Neural cell (in vitro differentiated cells): ENCODE data around the gene SLC44A5. TPM values are rescaled to one million over a fixed set of nuclear protein-coding genes. Genes with fewer than 3 reads are reported as not detected.

Experiments used
- H2AFZ ChIP-seq: fragments of 200-600, 300-800 bp; sonication (generic), shearing (Covaris generic); 2 replicates; pipeline ENCODE4 v1.6.0; 2014; ENCODE audit warnings: low read depth, mild to moderate bottlenecking, antibody characterized with exemption, low read length, moderate library complexity
- H3F3A ChIP-seq: fragments of 200-600 bp; shearing (Covaris generic); 2 replicates; pipeline ENCODE4 v1.6.1; 2016; ENCODE audit warnings: mild to moderate bottlenecking, moderate library complexity, mixed read lengths, antibody characterized with exemption, low read length; ENCODE audit not compliant: insufficient read depth, poor library complexity, severe bottlenecking
- H3K27ac ChIP-seq: fragments of 200-600, 300-800 bp; sonication (generic), shearing (Covaris generic); 2 replicates; pipeline ENCODE4 v1.5.1; 2014; ENCODE audit warnings: mild to moderate bottlenecking, low read length, moderate library complexity
- H3K27me3 ChIP-seq: fragments of 300-800, 200-600 bp; sonication (generic), shearing (Covaris generic); 2 replicates; pipeline ENCODE4 v1.6.0; 2014; ENCODE audit warnings: mild to moderate bottlenecking, low read depth, low read length, moderate library complexity; ENCODE audit not compliant: insufficient read depth
- H3K36me3 ChIP-seq: fragments of 300-800, 200-600 bp; sonication (generic), shearing (Covaris generic); 2 replicates; pipeline ENCODE4 v1.5.1; 2014; ENCODE audit warnings: mild to moderate bottlenecking, antibody characterized with exemption, low read length, moderate library complexity; ENCODE audit not compliant: insufficient read depth
- H3K4me2 ChIP-seq: fragments of 300-800, 200-600 bp; sonication (generic), shearing (Covaris generic); 2 replicates; pipeline ENCODE4 v1.6.0; 2014; ENCODE audit warnings: mild to moderate bottlenecking, low read length
- H3K4me3 ChIP-seq: fragments of 300-800, 200-600 bp; sonication (generic), shearing (Covaris generic); 2 replicates; pipeline ENCODE4 v1.5.1; 2014; ENCODE audit warnings: mild to moderate bottlenecking, low read length, moderate library complexity
- H3K79me2 ChIP-seq: fragments of 200-600 bp; shearing (Covaris generic); replicated peaks from 2 replicates; pipeline ENCODE4 v1.6.0; 2014; ENCODE audit warnings: mild to moderate bottlenecking, low read length, moderate library complexity; ENCODE audit not compliant: insufficient read depth
- H3K9ac ChIP-seq: fragments of 300-800, 200-600 bp; sonication (generic), shearing (Covaris generic); 2 replicates; pipeline ENCODE4 v1.6.1; 2016; ENCODE audit warnings: mild to moderate bottlenecking, low read length, mixed read lengths
- H3K9me2 ChIP-seq: fragments of 200-600 bp; shearing (Covaris generic); 2 replicates; pipeline ENCODE4 v1.6.1; 2016; ENCODE audit warnings: mild to moderate bottlenecking, low read length, mixed read lengths; ENCODE audit not compliant: insufficient read depth
- H3K9me3 ChIP-seq: fragments of 200-600, 300-800 bp; sonication (generic), shearing (Covaris generic); 2 replicates; pipeline ENCODE4 v1.6.1; 2016; ENCODE audit warnings: mild to moderate bottlenecking, mixed run types, low read length, moderate library complexity, mixed read lengths
- H4K20me1 ChIP-seq: fragments of 200-600 bp; shearing (Covaris generic); 2 replicates; pipeline ENCODE4 v1.6.1; 2016; ENCODE audit warnings: mild to moderate bottlenecking, mixed run types; ENCODE audit not compliant: insufficient read depth
- EP300 ChIP-seq: fragments of 450-650 bp; conservative IDR thresholded peaks from 2 replicates; pipeline ENCODE4 v1.6.1; 2014; ENCODE audit warnings: antibody characterized with exemption, mild to moderate bottlenecking, moderate library complexity; ENCODE audit not compliant: poor library complexity, severe bottlenecking
- EZH2 ChIP-seq: fragments of 200-600, 300-800 bp; shearing (Covaris generic), sonication (generic); IDR thresholded peaks from 2 replicates; pipeline ENCODE4 v1.6.1; 2014; ENCODE audit warnings: antibody characterized with exemption, low read length, borderline replicate concordance, mild to moderate bottlenecking; ENCODE audit not compliant: insufficient read depth, poor library complexity, severe bottlenecking
- MXI1 ChIP-seq: fragments of 450-650 bp; conservative IDR thresholded peaks from 2 replicates; pipeline ENCODE4 v1.6.1; 2014; ENCODE audit warnings: antibody characterized with exemption, mild to moderate bottlenecking; ENCODE audit not compliant: poor library complexity, severe bottlenecking
- POLR2AphosphoS5 ChIP-seq: IDR thresholded peaks from 2 replicates; pipeline ENCODE4 v1.6.1; 2012
- RAD21 ChIP-seq: fragments of 450-650 bp; conservative IDR thresholded peaks from 2 replicates; pipeline ENCODE4 v1.6.1; 2014; ENCODE audit warnings: antibody characterized with exemption, mild to moderate bottlenecking, moderate library complexity
- SMC3 ChIP-seq: fragments of 450-650 bp; conservative IDR thresholded peaks from 2 replicates; pipeline ENCODE4 v1.6.1; 2014; ENCODE audit warnings: antibody characterized with exemption, mild to moderate bottlenecking, moderate library complexity; ENCODE audit not compliant: poor library complexity
- TAF1 ChIP-seq: IDR thresholded peaks from 2 replicates; pipeline ENCODE4 v1.6.1; 2012; ENCODE audit warnings: low read depth
- polyA plus RNA-seq: library from polyadenylated mRNA; depleted of rRNA; stranded (reverse); fragments of >200 nt; gene quantifications from 2 replicates; pipeline ENCODE4 v1.2.3, GENCODE V29; 2014
- TF ChIP-seq, protein P1 (sequence below): IDR thresholded peaks from 2 replicates; pipeline ENCODE4 v1.6.1; 2012; ENCODE audit warnings: borderline replicate concordance
- TF ChIP-seq, protein P2 (sequence below): fragments of 450-650 bp; IDR thresholded peaks from 2 replicates; pipeline ENCODE4 v1.5.1; 2014; ENCODE audit warnings: antibody characterized with exemption, mild to moderate bottlenecking, moderate library complexity; ENCODE audit not compliant: poor library complexity, severe bottlenecking

SLC44A5 gene
- polyA plus RNA-seq, 1 donor from 2014 or later = 53.0 TPM

DNA sequence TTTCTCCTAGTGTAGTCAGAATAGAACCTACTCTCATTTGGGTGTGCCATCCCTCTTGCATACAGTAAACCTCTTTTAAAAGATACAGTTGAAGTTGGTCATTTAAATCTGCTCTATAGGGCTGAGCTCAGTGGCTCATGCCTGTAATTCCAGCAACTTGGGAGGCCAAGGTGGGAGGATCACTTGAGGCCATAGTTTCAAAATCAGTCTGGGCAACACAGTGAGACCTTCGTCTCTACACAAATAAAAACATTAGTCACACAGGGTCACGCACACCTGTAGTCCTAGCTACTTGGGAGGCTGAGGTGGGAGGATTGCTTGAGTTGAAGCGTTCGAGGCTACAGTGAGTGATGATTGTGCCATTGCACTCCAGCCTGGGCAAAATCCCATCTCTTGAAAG, 292.9 kb downstream of the SLC44A5 start:
- Histone ChIP-seq H4K20me1 (no peaks in the 10 kb centered on the region), H3K36me3 (no peaks in the 10 kb centered on the region), H3K4me2 (no peak overlapping the region), H3K79me2 (no peaks in the 10 kb centered on the region), H3K9ac (no peak overlapping the region), H3K27ac (no peak overlapping the region), H3K9me3 (no peaks in the 10 kb centered on the region), H3K27me3 (no peaks in the 10 kb centered on the region), H2AFZ (no peak overlapping the region), H3F3A (no peaks in the 10 kb centered on the region), H3K4me3 (no peak overlapping the region), H3K9me2 (no peaks in the 10 kb centered on the region)
- TF ChIP-seq RAD21 = no peak
- TF ChIP-seq EZH2 = no peak

DNA sequence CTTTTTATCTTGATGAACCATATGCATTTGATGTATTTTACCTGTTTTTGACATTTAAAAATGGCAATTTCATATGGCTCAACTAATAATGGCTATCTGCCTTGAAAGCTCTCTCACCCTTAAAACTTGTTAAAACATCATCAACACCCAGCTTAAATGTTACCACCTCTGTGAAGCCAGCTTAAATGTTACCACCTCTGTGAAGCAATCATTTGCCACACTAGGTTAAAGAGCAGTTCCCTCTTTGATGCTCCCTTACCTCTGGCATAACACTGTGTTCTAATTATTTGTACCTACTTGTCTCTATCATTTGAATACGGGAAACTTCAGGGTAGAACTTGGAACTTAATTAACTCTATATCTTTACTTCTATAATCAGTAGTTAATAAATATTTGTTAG, 294.7 kb downstream of the SLC44A5 start:
- no peaks in the 10 kb centered on the region for H3K36me3 ChIP-seq
- H2AFZ ChIP-seq = no peak overlapping the region
- no peak overlapping the region for H3K9ac ChIP-seq
- no peaks in the 10 kb centered on the region for H3F3A ChIP-seq
- H3K9me3 ChIP-seq = no peaks in the 10 kb centered on the region
- no peak overlapping the region for H3K4me2 ChIP-seq
- no peaks in the 10 kb centered on the region for H3K9me2 ChIP-seq
- H3K79me2 ChIP-seq = no peaks in the 10 kb centered on the region
- no peak overlapping the region for H3K27ac ChIP-seq
- no peak for TF ChIP-seq POLR2AphosphoS5
- TF ChIP-seq, protein P1, sequence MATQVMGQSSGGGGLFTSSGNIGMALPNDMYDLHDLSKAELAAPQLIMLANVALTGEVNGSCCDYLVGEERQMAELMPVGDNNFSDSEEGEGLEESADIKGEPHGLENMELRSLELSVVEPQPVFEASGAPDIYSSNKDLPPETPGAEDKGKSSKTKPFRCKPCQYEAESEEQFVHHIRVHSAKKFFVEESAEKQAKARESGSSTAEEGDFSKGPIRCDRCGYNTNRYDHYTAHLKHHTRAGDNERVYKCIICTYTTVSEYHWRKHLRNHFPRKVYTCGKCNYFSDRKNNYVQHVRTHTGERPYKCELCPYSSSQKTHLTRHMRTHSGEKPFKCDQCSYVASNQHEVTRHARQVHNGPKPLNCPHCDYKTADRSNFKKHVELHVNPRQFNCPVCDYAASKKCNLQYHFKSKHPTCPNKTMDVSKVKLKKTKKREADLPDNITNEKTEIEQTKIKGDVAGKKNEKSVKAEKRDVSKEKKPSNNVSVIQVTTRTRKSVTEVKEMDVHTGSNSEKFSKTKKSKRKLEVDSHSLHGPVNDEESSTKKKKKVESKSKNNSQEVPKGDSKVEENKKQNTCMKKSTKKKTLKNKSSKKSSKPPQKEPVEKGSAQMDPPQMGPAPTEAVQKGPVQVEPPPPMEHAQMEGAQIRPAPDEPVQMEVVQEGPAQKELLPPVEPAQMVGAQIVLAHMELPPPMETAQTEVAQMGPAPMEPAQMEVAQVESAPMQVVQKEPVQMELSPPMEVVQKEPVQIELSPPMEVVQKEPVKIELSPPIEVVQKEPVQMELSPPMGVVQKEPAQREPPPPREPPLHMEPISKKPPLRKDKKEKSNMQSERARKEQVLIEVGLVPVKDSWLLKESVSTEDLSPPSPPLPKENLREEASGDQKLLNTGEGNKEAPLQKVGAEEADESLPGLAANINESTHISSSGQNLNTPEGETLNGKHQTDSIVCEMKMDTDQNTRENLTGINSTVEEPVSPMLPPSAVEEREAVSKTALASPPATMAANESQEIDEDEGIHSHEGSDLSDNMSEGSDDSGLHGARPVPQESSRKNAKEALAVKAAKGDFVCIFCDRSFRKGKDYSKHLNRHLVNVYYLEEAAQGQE = no peak
- TF ChIP-seq TAF1 = no peak
- no peak for TF ChIP-seq EP300
- TF ChIP-seq, protein P2, sequence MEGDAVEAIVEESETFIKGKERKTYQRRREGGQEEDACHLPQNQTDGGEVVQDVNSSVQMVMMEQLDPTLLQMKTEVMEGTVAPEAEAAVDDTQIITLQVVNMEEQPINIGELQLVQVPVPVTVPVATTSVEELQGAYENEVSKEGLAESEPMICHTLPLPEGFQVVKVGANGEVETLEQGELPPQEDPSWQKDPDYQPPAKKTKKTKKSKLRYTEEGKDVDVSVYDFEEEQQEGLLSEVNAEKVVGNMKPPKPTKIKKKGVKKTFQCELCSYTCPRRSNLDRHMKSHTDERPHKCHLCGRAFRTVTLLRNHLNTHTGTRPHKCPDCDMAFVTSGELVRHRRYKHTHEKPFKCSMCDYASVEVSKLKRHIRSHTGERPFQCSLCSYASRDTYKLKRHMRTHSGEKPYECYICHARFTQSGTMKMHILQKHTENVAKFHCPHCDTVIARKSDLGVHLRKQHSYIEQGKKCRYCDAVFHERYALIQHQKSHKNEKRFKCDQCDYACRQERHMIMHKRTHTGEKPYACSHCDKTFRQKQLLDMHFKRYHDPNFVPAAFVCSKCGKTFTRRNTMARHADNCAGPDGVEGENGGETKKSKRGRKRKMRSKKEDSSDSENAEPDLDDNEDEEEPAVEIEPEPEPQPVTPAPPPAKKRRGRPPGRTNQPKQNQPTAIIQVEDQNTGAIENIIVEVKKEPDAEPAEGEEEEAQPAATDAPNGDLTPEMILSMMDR = no peak
- no peak for TF ChIP-seq RAD21
- no peak for TF ChIP-seq MXI1
- TF ChIP-seq SMC3 = no peak
- TF ChIP-seq EZH2 = no peak
- H3K27me3 ChIP-seq = no peaks in the 10 kb centered on the region
- no peak overlapping the region for H3K4me3 ChIP-seq
- no peaks in the 10 kb centered on the region for H4K20me1 ChIP-seq

DNA sequence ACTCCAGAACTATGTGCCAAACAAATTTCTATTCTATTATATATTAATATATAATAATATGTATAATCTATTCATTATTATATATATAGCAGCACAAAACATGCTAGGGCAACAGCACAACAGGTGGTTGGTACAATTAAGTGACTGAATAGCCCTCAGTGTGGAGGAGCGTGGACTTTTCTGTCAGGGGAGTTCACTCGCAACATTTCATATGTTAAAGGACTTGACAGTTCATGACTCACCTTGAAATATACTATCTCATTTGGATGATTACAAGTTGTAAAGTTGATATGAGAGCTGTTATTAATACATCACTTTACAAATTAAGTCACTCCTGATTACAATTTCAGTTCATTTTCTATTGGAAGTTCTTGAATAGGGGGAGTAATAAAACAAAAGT, 298.3 kb downstream of the SLC44A5 start:
- H3F3A ChIP-seq = no peaks in the 10 kb centered on the region
- H3K9me3 ChIP-seq = no peaks in the 10 kb centered on the region
- no peak overlapping the region for H3K4me2 ChIP-seq
- H3K79me2 ChIP-seq = no peaks in the 10 kb centered on the region
- no peaks in the 10 kb centered on the region for H3K36me3 ChIP-seq
- H3K4me3 ChIP-seq = no peak overlapping the region
- TF ChIP-seq TAF1 = no peak
- no peak for TF ChIP-seq SMC3
- TF ChIP-seq, protein P2 = no peak
- TF ChIP-seq, protein P1 = no peak
- TF ChIP-seq RAD21 = no peak
- TF ChIP-seq POLR2AphosphoS5 = no peak
- no peak for TF ChIP-seq EP300
- no peak for TF ChIP-seq MXI1
- TF ChIP-seq EZH2 = no peak
- no peaks in the 10 kb centered on the region for H4K20me1 ChIP-seq
- H3K9me2 ChIP-seq = no peaks in the 10 kb centered on the region
- H3K9ac ChIP-seq = no peak overlapping the region
- no peaks in the 10 kb centered on the region for H3K27me3 ChIP-seq
- no peak overlapping the region for H2AFZ ChIP-seq
- H3K27ac ChIP-seq = no peak overlapping the region
